DND-41 (cell line): Measurements from ENCODE around the gene FAU.

ENCODE experiments used
- ATAC-seq: fragments of 200-7000 bp; cut with Tn5 transposase; 3 replicates; pipeline ENCODE4 v1.9.1; 2021; ENCODE audit warnings: low read depth; ENCODE audit not compliant: insufficient read depth
- DNase-seq: peaks from one replicate; pipeline ENCODE4 v3.0.0-alpha.2; 2020
- H2AFZ ChIP-seq: 2 replicates; pipeline ENCODE4 v1.6.0; 2012; ENCODE audit warnings: low read depth, low read length
- H3K27ac ChIP-seq: 2 replicates; pipeline ENCODE4 v1.5.1; 2012; ENCODE audit warnings: low read length, inconsistent platforms
- H3K27me3 ChIP-seq: fragments of 200-600 bp; sonication (generic); 2 replicates; pipeline ENCODE4 v1.6.0; 2012; ENCODE audit warnings: low read length, mild to moderate bottlenecking, inconsistent platforms; ENCODE audit not compliant: insufficient read depth, poor library complexity
- H3K36me3 ChIP-seq: 2 replicates; pipeline ENCODE4 v1.5.1; 2012; ENCODE audit warnings: low read length, inconsistent platforms; ENCODE audit not compliant: insufficient read depth
- H3K4me1 ChIP-seq: 2 replicates; pipeline ENCODE4 v1.5.1; 2012; ENCODE audit warnings: mild to moderate bottlenecking, low read length; ENCODE audit not compliant: insufficient read depth
- H3K4me2 ChIP-seq: 2 replicates; pipeline ENCODE4 v1.6.0; 2012; ENCODE audit warnings: mild to moderate bottlenecking, moderate library complexity, low read length, inconsistent platforms; ENCODE audit not compliant: insufficient read depth
- H3K4me3 ChIP-seq, 2 experiments: fragments of 200-600 bp in 1 of 2; shearing (Covaris generic) in 1 of 2; 2 replicates each; pipeline ENCODE4 v1.5.1; 2012 to 2016; ENCODE audit warnings: inconsistent platforms in 2 of 2, low read length in 2 of 2, mild to moderate bottlenecking in 2 of 2, low read depth in 1 of 2, moderate library complexity in 1 of 2
- H3K79me2 ChIP-seq: 2 replicates; pipeline ENCODE4 v1.6.0; 2012; ENCODE audit warnings: low read length, inconsistent platforms; ENCODE audit not compliant: insufficient read depth
- H3K9ac ChIP-seq: 2 replicates; pipeline ENCODE4 v1.6.0; 2012; ENCODE audit warnings: low read depth, mild to moderate bottlenecking, inconsistent platforms, low read length, moderate library complexity
- H3K9me3 ChIP-seq: 2 replicates; pipeline ENCODE4 v1.5.1; 2012; ENCODE audit warnings: low read length, moderate library complexity, mild to moderate bottlenecking, inconsistent platforms; ENCODE audit not compliant: insufficient read depth, severe bottlenecking
- H4K20me1 ChIP-seq: 2 replicates; pipeline ENCODE4 v1.6.0; 2012; ENCODE audit warnings: low read length; ENCODE audit not compliant: insufficient read depth
- CTCF ChIP-seq: IDR thresholded peaks from 2 replicates; pipeline ENCODE4 v1.5.1; 2012; ENCODE audit warnings: borderline replicate concordance, low read length, moderate library complexity, mild to moderate bottlenecking; ENCODE audit not compliant: poor library complexity, severe bottlenecking; ENCODE audit errors: extremely low read depth
- EZH2 ChIP-seq: IDR thresholded peaks from 3 replicates; pipeline ENCODE4 v1.6.1; 2012; ENCODE audit warnings: borderline replicate concordance, low read depth, mild to moderate bottlenecking, moderate library complexity, low read length, inconsistent platforms; ENCODE audit not compliant: severe bottlenecking

FAU gene

GRCh38 chr11:65156926-65157325 lies 35.0 kb upstream of the FAU start:
- no peaks in the 10 kb centered on the region for H3K36me3 ChIP-seq
- no peak for TF ChIP-seq EZH2
- H3K79me2 ChIP-seq: no peaks in the 10 kb centered on the region
- no peak overlapping the region for H3K9ac ChIP-seq
- no peak overlapping the region for H3K27ac ChIP-seq
- no peak for ATAC-seq
- no peaks in the 10 kb centered on the region for H3K9me3 ChIP-seq
- no peaks in the 10 kb centered on the region for H3K4me1 ChIP-seq
- no peak overlapping the region for H3K4me2 ChIP-seq
- H3K4me3 ChIP-seq: no peak overlapping the region
- no peak overlapping the region for H2AFZ ChIP-seq
- no peaks in the 10 kb centered on the region for H4K20me1 ChIP-seq
- H3K27me3 ChIP-seq: peaks cover 6% of the 10 kb centered on the region
- DNase-seq: no peak

- Histone ChIP-seq H3K79me2 (no peaks in the 10 kb centered on the region), H2AFZ (no peak overlapping the region), H3K4me2 (no peak overlapping the region)
These were observed 34.3 kb upstream of the FAU start for GRCh38 chr11:65156256-65156655.

GRCh38 chr11:65152122-65152521 lies 30.2 kb upstream of the FAU start:
- no peaks in the 10 kb centered on the region for H4K20me1 ChIP-seq
- H3K9me3 ChIP-seq: peaks cover 3% of the 10 kb centered on the region
- no peaks in the 10 kb centered on the region for H3K79me2 ChIP-seq
- TF ChIP-seq CTCF (no peak), EZH2 (no peak)
- no peak for DNase-seq
- no peaks in the 10 kb centered on the region for H3K4me1 ChIP-seq
- no peaks in the 10 kb centered on the region for H3K36me3 ChIP-seq
- no peak for ATAC-seq
- no peak overlapping the region for H3K4me2 ChIP-seq
- no peak overlapping the region for H3K4me3 ChIP-seq
- no peak overlapping the region for H3K9ac ChIP-seq
- no peak overlapping the region for H3K27ac ChIP-seq
- peaks cover 3% of the 10 kb centered on the region for H3K27me3 ChIP-seq
- H2AFZ ChIP-seq: no peak overlapping the region

More at GRCh38 chr11:65156256-65156655, 34.3 kb upstream of the FAU start:
- no peaks in the 10 kb centered on the region for H3K36me3 ChIP-seq
- TF ChIP-seq EZH2: no peak
- no peak for TF ChIP-seq CTCF
- H3K9me3 ChIP-seq: no peaks in the 10 kb centered on the region
- no peak overlapping the region for H3K27ac ChIP-seq
- H3K4me3 ChIP-seq: no peak overlapping the region
- ATAC-seq (no peak), DNase-seq (no peak)
- H3K4me1 ChIP-seq: no peaks in the 10 kb centered on the region
- peaks cover 6% of the 10 kb centered on the region for H3K27me3 ChIP-seq
- H4K20me1 ChIP-seq: no peaks in the 10 kb centered on the region
- H3K9ac ChIP-seq: no peak overlapping the region

DNA sequence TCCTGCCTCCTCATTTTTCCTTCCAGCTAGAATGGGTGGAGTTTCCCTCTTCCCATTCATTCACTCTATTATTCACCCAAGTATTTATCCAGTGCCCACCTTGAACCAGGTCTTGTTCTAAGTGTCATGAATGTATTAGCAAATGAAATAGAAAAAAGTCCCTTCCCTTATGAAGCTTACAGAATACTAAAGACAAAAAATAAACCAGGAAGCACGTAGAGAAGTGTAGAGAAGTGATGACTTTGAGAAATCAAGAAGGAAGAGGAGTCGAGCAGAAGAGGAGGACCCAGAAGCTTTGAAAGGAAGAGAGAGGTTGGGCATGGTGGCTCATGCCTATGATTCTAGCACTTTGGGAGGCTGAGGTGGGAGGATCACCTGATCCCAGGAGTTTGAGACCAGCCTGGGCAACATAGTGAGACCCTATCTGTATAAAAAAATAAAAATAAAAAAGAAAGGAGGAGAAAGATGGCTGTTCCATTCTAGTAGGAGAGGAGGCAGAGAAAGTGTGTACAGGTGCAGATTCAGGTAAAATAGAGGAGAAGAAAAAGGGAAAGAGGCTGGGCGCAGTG lies 29.5 kb upstream of the FAU start:
- Histone ChIP-seq H3K79me2 (no peaks in the 10 kb centered on the region), H3K9me3 (peaks cover 6% of the 10 kb centered on the region), H2AFZ (no peak overlapping the region), H3K27me3 (peaks cover 3% of the 10 kb centered on the region), H3K36me3 (no peaks in the 10 kb centered on the region), H3K4me1 (no peaks in the 10 kb centered on the region), H3K27ac (no peak overlapping the region), H3K4me2 (no peak overlapping the region), H4K20me1 (no peaks in the 10 kb centered on the region), H3K9ac (no peak overlapping the region), H3K4me3 (no peak overlapping the region)
- ATAC-seq (no peak), DNase-seq (no peak)
- no peak for TF ChIP-seq CTCF
- TF ChIP-seq EZH2: no peak
